Stimulated activated CD4-positive, alpha-beta T cell treated with anti-CD3 and anti-CD28 coated beads, Interleukin-2, amount 100 ng/mL, for 48 hours (primary cell): ENCODE data around the gene AFF1.
"Not testable (repeated sequence)": the region's sequence is repeated elsewhere in the genome, so short reads cannot be mapped to it uniquely, and the experiment has no call there.

Source experiments
- DNase-seq, 2 donors: peaks; one replicate each; pipeline ENCODE4 v3.0.0-alpha.2; 2020

AFF1 gene

DNA sequence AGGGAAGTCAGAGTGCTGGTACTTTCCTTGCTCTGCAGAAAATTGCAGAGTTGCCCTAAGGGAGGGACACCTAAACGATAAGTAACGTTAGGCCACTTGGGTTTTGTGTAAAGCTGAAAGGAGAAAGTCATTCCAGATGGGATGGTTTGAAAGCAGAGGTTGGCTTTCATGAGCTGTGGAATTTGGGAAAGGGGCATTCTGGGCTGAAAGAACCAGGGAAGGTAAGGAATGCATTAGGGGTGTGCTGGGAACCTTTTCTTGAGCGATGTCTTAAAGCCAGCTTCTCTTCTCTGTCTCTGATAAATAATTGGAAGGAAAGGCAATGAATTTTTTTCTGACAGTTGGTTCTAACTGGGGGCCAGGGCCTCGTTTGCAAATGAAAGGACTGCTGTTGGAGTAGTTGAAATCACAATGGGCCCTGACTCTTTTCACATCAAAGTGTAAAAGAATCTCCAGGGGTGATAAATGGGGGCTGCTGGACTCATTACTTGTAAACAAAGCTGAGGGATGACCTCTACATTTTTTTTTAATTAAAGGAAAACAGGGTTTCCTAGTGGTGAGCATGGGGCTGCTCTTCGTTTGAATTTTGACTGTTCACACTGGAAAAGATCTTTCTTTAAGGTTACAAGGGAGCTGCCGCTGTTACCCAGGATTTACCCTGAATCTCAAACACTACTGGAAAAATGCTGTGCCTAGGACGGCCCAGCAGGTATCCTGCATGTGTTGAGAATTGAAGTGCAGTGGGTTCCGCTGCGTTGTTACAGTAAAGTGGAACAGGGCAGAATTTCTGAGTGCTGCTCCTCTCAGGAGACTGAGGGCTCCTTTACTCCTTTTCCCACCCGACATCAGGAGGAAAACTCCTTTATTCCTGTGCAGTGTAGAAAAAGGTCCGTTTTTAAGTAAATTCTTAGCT is 25.0 kb downstream of the AFF1 start:
- no peak for DNase-seq

DNA sequence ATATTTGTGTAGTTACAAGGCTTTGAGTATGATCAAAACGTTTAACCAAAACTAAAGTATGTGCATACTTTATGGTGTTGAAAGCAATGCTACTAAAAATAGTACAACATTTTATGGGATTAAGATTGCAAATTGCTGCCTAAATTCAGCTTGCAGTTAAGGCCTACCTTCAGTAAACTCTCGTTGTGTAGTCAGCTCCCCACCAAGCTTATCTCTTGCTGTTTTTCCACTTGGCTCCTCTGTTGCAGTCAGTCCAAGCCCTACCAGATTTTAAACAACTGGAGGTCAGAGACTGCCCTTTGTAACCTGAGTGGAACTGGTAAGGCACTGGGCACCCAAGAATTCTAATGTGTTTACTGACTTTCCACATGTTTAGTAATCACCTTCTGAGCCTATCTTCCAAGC is 25.7 kb downstream of the AFF1 start:
- no peak for DNase-seq

DNA sequence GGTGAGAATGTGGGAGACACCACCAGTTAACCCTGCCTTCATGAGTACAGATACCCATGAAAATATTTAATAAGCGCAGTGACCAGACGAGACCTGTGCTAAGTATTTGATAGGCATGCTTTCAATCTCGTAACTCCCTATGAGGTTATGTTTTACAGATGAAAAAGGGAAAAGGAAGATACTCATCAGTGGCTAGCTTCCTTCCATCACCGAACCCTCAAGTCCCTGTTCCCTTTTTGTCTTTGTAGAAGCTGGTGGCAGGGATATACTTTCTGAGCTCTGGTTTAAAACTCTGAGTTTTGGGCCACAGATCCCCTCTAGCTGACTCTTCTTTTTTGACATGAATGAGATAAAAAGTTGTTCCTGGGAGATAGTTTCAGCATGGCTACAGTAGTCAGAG is 26.3 kb downstream of the AFF1 start:
- DNase-seq, result no peak

DNA sequence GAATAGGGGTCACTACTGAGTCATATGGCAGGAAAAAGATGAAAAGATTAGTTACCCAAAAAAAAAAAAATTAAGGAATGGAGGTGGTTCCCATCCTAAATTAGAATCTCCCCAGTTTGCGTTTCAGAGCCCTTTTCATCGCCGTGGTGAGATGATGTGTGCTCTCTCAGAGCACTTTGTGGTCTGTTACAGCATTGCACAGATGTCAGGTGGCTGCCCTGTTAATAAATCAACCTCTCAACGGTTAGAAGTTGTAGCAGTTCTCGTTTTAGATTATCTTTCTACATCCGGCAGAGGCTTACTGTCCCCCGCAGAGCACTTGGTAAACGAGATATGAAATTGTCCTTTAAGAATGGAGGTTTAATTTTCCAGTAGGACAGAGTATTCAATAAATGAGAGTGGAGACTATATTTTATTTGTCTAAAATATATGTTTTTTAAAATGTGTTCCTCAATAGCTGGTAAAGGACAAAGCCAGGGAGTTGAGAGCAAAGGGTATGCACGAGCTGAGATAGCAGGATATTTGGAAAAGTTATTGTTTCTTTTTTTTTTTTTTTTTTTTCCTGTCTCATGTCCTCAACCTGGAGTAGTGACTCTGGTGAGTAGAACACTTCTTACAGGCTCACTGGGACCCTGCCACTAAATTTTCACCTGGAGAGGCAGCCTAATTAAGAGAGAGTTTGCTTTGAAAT is 26.9 kb downstream of the AFF1 start:
- DNase-seq, result no peak

DNA sequence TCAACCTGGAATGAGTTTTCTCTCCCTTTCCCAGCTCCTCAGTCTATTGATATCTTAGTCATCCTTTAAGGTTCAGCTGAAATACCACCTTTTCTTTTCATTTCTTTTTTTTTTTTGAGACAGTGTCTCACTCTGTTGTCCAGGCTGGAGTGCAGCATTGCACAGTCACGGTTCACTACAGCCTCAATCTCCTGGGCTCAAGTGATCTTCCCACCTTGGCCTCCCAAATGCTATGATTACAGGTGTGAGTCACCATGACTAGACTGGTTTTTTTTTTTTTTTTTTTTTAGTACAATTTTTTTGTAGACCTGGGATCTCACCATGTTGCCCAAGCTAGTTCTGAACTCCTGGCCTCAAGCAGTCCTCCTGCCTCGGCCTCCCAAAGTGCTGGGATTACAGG is 28.9 kb downstream of the AFF1 start:
- no peak for DNase-seq

DNA sequence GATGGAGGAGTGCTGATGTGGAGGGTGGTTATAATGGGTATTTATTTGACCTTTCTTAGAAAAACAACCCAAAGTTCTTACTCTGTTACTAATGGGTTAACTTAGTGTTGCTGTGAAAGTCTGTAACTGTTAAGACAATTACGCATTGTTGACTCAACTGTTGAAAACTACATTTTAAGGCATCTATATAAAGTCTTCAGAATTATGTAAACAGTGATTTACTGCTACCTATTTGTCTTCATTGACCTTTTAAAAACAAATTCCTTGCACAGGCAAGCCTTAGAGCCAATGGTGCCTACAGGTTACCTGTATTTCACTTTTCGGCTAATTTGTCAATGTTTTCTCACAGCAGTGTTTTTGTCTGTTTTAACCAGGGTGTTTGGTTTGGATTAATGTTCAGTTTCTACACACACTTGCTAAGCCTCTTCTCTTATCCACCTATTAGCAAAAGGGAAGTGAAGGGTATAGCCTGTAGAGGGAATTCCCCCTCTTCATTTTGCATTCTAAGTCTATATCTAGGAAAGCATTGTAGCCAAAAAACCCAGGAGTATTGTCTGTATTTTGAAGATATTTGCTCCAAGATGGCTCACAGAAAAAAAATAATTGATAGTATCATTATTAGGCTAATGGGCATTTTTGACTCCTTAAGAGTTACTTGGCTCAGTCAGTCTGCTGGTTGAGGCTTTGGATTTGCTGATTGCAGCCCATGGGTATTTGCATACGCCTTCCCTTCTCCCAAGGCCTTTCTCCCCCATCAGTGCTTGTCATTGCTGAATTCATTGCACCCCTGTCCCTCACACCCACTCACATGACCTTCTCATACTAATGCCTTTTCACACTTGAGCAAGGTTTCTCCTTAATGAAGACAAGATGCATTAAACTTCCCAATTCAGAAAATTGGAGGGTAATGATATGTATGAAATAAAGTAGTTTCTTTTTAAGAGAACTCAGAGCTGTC is 30.5 kb downstream of the AFF1 start:
- no peak for DNase-seq

DNA sequence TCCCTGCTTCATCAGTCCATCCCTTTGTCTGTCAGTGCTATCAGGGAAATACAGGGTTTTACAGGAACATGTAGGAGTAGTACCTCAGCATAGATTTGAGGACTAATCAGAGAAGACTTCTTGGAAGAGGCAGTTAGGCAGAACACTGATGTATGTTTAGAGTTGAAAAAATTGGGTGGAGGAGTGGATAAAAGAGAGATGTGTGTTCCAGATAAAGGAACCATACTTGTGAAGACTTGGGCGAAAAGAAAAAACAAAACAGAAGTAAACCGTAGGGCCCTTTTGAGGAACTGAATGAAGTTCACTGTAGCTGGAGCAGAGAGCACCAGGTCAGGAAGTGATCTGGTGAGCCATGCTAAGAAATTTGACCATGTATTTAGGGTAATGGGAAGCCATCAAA is 32.3 kb downstream of the AFF1 start:
- DNase-seq, result no peak

DNA sequence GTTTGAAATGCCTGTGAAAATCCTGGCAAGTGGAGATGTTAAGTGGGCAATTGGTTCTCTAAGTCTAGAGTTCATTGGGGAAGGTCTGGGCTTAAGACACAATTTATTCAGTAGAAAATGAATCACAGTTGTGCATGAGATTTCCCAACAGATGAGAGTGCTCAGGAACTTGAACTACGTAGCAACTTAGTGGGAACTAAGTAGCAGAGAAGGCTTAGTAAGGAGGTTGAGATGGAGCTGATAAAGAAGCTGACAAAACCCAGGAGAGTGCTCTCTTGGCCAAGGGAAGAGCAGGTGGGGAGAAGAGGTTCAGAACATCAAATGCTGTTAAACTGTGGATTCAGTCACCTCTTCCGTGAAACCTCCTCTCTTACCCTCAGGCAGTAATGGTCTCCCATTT is 33.0 kb downstream of the AFF1 start:
- DNase-seq, result no peak

DNA sequence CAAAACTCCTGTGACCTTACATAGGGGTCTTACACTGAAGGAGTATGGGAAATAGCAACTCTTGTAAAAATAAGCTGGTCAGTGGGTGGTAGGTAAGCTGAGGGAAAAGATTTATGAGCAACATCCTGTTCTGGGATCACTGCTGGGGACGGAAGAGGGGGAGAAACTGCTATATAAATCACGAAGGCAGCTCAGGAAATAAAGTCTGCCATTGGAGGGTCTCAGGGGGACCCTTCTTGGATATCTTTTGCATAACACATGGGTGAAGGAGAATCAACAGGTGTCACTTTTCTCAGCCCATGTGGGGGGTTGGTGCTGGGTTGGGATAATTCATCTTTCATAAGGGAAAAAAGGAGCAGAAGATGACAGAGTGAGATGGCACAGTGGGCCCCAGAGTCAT is 33.7 kb downstream of the AFF1 start:
- DNase-seq, result no peak

DNA sequence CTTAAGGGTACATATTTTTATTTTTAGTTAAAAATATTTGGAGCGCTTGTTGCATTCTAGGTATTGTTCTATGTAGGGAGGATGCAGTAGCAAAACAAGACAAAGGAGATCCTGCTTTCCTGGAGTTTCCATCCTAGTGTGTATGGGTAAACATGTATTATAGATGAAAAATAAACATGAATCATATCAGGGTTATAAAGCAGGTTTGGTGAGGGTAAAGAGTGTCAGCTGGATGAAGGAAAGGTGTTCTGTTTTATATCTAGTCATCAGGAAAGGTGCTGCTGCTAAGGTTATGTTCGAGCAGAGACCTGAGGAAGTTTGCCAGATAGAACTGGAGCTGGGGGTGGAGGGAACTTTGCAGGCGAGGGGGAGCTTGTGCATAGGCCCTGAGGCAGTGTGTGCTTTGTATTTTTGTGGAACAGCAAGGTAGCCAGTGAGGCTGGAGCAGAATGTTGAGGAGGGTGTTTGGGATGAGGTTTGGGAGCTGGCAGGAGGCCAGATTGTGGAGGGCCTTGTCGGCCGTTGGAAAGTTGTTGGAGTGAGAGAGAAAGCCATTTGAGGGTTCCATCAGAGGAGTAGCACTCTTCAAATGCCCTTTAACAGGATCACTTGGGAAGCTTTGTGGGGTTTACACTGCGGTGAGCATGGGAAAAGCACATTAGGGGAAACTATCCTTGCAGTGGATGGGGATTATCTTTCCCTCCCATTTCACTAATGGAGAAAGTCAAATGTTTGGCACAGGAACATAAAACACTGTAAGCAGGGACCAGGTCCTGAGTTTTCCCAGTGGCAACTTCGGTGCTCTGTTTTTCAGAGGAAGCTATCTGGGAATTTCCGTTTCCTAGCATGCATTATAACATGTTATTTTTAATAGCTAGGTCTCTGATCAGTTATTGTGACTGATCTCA is 35.9 kb downstream of the AFF1 start:
- no peak for DNase-seq

DNA sequence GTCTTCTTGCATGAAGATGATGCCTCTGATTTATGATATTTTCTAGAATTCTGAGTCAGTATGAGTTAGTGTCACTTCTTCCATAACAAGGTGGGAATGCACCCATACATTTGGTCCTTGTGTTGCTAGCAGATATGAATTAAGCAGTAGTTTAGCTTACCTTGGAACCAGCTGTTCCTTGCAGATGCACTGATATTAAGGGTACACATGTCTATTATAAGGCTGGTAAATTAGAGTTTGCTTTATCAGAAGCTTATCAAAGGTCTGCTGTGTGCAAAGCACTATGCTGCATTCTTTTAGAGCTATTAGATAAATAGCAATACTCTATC is 36.5 kb downstream of the AFF1 start:
- DNase-seq, result no peak

DNA sequence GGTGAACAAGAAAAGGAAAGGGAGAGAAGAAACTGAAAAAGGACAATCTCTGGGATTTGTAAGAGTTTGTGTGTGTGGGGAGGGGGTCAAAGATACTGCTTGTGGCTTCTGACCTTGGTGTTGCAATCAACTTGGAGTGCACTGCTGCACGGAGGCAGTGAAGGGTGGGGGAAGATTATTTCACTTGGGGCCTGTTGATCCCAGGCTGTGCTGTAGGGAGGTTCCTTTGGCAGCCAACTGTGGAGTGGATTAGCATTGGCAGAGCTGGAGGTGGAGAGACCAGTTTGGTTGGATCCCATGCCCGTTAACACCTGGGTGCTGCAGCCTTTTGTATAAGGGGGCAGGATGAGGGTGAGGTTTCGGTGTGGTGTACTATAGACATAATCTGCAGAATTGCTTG is 38.2 kb downstream of the AFF1 start:
- DNase-seq, result no peak

DNA sequence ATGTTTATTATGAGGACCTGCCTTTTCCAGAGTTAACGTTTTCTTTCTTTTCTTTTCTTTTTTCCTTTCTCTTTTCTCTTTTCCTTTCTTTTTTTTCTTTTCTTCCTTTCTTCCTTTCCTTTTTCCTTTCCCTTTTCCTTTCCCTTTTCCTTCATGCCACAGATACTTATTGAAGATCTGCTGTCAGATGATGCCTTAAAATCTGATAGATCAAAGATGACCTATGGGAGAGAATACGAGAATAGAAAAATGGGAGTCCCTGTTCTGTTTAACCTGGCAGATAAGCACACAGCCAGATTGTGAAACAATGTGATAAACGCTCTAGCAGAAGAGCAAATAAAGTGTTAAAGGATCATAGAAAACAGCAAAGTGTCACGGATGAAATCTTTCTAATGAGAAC is 38.9 kb downstream of the AFF1 start:
- DNase-seq, result no peak

DNA sequence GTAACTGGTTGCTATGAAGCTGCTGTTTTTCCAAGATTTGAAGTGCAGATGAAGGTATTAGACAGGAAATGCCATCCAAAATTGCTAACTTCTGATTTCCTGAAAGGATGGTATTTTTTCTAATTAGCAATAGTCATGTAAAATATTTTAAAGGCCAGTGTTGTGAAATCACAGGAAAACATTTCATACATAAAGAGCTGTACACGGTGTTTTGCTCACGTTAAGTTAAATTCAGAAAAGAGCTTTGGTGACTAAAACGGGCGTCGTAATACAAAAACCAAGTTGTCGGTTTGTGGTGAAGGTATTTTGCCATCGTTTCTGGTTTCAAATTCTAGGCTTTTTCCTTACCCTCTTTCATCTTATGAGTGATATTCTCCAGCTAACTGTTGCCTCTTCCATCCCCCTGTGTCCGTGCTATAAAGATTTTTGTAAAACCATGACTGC is 39.8 kb downstream of the AFF1 start:
- DNase-seq, result no peak

DNA sequence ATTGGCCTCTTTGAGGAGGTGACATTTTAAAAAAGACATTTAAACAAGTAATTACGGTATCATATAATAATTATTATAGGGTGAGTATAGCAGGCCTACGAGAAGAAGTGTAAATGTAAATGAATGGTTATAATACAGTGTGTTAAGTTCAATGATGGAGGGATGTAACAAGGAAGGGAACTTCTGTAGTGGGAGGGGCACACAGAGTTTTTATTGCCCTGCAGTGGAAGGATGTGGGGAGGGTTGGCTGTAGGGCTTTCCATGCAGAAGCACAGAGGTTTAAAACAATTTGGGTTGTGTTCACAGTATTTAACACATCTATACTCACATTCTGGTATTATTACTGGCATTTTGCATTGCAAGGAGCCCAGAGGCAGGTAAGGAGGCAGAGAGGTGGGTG is 41.1 kb downstream of the AFF1 start:
- DNase-seq, result no peak

DNA sequence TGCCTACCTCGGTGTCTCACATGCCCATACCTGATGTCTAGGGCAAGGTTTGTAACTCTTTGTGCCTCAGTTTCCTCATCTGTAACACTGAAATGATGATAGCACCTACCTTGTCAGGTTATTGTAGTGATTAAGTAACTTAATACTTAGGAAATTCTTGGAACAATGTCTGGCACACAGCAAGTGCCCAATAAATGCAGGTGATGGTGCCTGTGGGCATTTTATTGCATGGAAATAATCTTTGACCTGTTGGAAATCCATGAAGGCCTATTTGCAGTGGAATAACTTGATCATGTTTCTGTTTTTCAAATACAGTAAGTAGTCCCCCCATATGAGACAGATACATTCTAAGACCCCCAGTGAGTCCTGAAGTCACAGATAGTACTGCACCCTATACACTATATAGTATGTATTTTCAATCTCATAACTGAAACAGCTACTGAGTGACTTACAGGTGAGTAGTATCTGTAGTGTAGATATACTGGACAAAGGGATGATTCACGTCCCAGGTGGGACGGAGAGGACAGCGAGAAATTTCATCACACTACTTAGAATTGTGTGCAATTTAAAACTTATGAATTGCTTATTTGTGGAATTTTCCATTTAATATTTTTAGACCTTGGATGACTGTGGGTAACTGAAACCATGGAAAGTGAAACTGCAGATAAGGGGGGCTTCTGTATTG is 42.1 kb downstream of the AFF1 start:
- no peak for DNase-seq

DNA sequence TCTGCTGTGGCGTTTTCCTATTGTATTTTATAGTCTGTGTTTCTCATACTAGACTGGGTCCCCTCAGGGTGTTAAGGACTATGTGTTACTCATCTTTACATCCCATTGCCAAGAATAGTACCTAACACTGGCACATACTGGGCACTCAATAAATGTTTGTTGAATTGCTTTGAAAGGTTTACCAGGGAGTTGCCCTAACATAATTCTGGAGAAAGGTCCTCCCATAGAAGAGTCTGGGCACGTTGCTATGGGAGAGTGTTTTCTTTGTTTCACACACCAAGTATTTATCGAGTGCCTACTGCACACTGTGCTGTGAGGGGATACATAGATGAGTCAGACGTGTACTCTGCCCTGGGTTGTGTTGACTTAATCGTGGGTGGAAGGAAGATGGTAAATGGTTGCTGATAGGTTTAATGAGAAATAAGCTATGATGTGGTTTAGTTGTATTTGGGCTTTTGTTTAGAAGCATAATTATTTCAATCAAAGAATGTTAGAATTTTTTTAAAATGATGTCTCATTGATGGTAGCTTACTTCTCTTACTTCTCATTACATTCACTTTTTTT is 42.9 kb downstream of the AFF1 start:
- no peak for DNase-seq

DNA sequence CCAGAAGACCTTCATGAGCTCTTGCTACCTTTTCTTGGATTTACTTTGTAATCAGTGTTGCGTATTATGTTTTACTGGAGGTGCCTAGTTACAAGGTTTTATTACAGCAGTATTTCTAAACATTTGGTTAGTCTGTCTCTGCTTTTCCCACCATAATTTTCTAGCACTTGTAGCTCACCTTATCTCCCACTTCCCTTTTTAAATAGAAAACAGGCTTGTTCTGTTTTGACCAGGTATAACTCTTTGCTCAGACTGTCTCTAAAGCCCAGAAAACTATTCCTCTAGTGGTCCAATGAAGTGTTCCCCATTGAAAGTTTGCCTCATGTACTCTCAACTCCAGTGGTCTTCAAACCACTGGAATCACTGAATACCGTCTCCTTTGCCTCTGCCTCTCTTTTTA is 43.9 kb downstream of the AFF1 start:
- no peak for DNase-seq

DNA sequence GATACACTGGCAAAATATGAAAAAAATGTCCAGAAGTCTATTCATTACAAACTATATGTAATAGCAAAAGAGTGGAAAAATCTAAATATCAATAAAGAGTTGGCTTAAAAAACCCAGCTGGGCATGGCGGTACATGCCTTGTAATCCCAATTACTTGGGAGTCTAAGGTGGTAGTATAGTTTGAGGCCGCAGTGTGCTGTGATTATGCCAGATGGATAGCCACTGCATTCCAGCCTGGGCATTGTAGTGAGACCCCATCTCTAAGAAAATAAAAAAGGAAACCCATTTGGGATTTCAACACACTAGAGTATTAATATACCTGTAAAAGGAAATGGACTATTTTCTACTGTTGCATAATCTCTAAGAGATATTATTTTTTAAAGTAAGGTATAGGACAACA is 45.4 kb downstream of the AFF1 start:
- DNase-seq, result no peak

DNA sequence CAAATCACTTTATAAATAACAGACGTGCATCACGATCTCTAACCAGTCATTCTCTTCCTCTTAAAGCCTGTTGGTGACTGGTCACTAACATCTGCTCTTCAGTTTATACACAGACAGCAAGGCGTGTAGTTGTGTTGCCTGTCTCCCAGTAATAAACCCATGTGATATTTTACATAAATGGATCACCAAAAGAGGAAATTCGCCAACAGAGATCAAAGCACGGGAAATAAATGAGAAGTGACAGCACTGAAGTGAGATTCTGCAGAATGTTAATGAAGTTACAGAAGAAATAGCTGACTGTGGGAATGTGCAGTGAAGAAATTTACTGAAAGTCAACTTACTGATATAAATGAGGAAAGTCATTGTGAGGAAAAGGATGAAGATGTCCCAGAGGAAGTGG is 47.0 kb downstream of the AFF1 start:
- DNase-seq, result no peak

DNA sequence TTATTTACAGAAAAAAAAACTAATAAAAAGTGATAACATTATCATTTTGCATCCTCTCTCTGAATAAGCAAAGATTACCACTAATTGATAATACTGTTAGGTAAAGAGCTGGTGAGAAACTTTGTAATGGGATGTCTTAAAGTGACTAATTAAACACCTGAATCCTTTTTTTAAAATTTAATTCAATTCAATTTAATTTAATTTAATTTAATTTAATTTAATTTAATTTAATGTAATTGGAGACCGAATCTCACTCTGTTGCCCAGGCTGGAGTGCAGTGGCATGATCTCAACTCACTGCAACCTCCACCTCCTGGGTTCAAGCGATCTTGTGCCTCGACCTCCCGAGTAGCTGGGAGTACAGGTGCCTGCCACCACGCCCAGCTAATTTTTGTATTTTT is 51.0 kb downstream of the AFF1 start:
- DNase-seq, result not testable (repeated sequence)
